ENCODE results near the gene TSTD1. TPM values are rescaled to one million over a fixed set of nuclear protein-coding genes. Genes with fewer than 3 reads are reported as not detected.

The TSTD1 gene
- total and polyA plus RNA-seq, 2 of the 8 experiments (the other 6 are each of a cell fraction or from before 2014, with no cell fraction given), result 60.9 to 314 TPM

DNA sequence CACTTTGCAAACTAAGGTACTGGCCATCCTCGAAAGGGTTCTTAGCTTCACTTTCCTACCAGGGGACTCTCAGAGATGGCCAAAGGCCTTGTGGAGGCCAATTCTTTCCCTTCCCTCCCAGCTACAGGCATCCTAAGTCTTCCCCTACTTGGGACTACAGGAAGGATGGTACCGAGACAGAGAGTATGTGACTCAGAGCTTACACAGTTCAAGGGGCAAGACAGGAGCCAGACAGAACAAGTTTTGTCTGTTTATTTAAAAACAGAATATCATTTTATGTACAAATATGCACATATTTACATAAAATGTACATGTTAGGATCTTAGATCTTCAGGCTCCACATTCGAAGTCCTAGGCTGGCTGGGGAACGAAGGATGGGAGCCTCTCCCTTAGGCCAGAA is 32.0 kb upstream of the TSTD1 start:
- H3K9me3 ChIP-seq (ENCODE audit: insufficient read depth in 2 of 2, low read depth in 1 of 2, low read length in 1 of 2), result no peaks in the 10 kb centered on the region
- H2BK15ac ChIP-seq (ENCODE audit: low read length), result no peak overlapping the region
- no peaks in the 10 kb centered on the region for H3K27me3 ChIP-seq (replicated peaks in 1 of 4; ENCODE audit: control insufficient read depth in 3 of 4, extremely low read depth in 1 of 4, insufficient read depth in 3 of 4, low read length in 3 of 4)
- H3K56ac ChIP-seq (replicated peaks; ENCODE audit: insufficient read length, low read depth, low read length), result no peak overlapping the region
- no peak overlapping the region for H2BK5ac ChIP-seq (ENCODE audit: low read depth, low read length)
- ChIA-PET POLR2A (ENCODE audit: partially characterized antibody) (interaction anchor here (0.8 to 2.5 kb wide), 6 partner anchors 11 to 159 kb away, joined by 3 to 6 read pairs (median 4); partner anchors contain the start of genes TSTD1 and USF1), CTCF (ENCODE audit: partially characterized antibody) (interaction anchor here (0.6 to 17.8 kb wide), 18 partner anchors 10 to 240 kb away, joined by 3 to 282 read pairs (median 4); partner anchors contain the start of genes KLHDC9, NECTIN4, TSTD1 and USF1)
- H3K9ac ChIP-seq (replicated peaks in 1 of 4; ENCODE audit: extremely low read depth in 1 of 4, low read depth in 3 of 4, low read length in 3 of 4), result no peak overlapping the region
- H2AFZ ChIP-seq (ENCODE audit: low read length), result no peak overlapping the region
- no peak overlapping the region for H3K14ac ChIP-seq (ENCODE audit: insufficient read length)
- no peak overlapping the region for H3K18ac ChIP-seq (ENCODE audit: extremely low read depth, low read length)
- no peaks in the 10 kb centered on the region for H3K36me3 ChIP-seq (ENCODE audit: control insufficient read depth in 2 of 4, insufficient read depth in 4 of 4, low read length in 3 of 4)
- DNase-seq (ENCODE audit: low read depth in 1 of 2, low spot score in 2 of 2) (no peak), FAIRE-seq (no peak)
- H3K4me1 ChIP-seq (replicated peaks in 1 of 4; ENCODE audit: control insufficient read depth in 3 of 4, insufficient read depth in 4 of 4, low read length in 3 of 4), result peaks cover 0 to 8% (median 3%) of the 10 kb centered on the region in 4 experiments; a peak in 3 of 7 replicates
- no peak overlapping the region for H4K91ac ChIP-seq (replicated peaks; ENCODE audit: insufficient read length, low read length)
- no peak overlapping the region for H3K4me2 ChIP-seq (ENCODE audit: insufficient read depth in 1 of 2, low read depth in 2 of 2, low read length in 2 of 2)
- no peak overlapping the region for H4K8ac ChIP-seq (ENCODE audit: extremely low read depth, insufficient read depth, low read length)
- TF ChIP-seq TCF12 (IDR thresholded peaks at IDR 0.05; ENCODE audit: low read depth, low read length), result no peak
- TF ChIP-seq TAF1 (IDR thresholded peaks at IDR 0.05; ENCODE audit: low read depth, low read length), result no peak
- no peak for TF ChIP-seq FOSL1 (IDR thresholded peaks at IDR 0.05; ENCODE audit: insufficient read depth, low read depth, low read length)
- no peak for TF ChIP-seq NRF1 (IDR thresholded peaks at IDR 0.05; ENCODE audit: low read depth, low read length)
- TF ChIP-seq SIRT6 (IDR thresholded peaks at IDR 0.05; ENCODE audit: low read length), result no peak
- TF ChIP-seq BRCA1 (IDR thresholded peaks at IDR 0.05; ENCODE audit: low read depth, low read length), result no peak
- TF ChIP-seq ASH2L (IDR thresholded peaks at IDR 0.05; ENCODE audit: low read length), result no peak
- no peak for TF ChIP-seq ATF3 (IDR thresholded peaks at IDR 0.05; ENCODE audit: insufficient read depth, low read depth, low read length)
- no peak for TF ChIP-seq MAFK (IDR thresholded peaks at IDR 0.05; ENCODE audit: low read depth, low read length)
- TF ChIP-seq BCL11A (IDR thresholded peaks at IDR 0.05; ENCODE audit: low read depth in 2 of 2, low read length in 2 of 2), result no peak
- TF ChIP-seq, protein P1, sequence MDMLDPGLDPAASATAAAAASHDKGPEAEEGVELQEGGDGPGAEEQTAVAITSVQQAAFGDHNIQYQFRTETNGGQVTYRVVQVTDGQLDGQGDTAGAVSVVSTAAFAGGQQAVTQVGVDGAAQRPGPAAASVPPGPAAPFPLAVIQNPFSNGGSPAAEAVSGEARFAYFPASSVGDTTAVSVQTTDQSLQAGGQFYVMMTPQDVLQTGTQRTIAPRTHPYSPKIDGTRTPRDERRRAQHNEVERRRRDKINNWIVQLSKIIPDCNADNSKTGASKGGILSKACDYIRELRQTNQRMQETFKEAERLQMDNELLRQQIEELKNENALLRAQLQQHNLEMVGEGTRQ (IDR thresholded peaks at IDR 0.05; ENCODE audit: low read length), result no peak
- TF ChIP-seq HDAC6 (IDR thresholded peaks at IDR 0.05; ENCODE audit: low read depth, low read length), result no peak
- no peak overlapping the region for H2BK120ac ChIP-seq (replicated peaks; ENCODE audit: low read depth, low read length)
- H2BK20ac ChIP-seq (ENCODE audit: low read length), result no peak overlapping the region
- peaks cover 0 to 3% of the 10 kb centered on the region in 2 experiments for H4K20me1 ChIP-seq (replicated peaks in 1 of 2; ENCODE audit: control insufficient read depth in 1 of 2, insufficient read depth in 2 of 2, low read length in 2 of 2)
- H2BK12ac ChIP-seq (ENCODE audit: low read depth, low read length), result no peak overlapping the region
- H3K79me2 ChIP-seq (ENCODE audit: control insufficient read depth in 1 of 2, insufficient read depth in 2 of 2, low read length in 2 of 2), result no peaks in the 10 kb centered on the region
- no peak overlapping the region for H3K4ac ChIP-seq (replicated peaks; ENCODE audit: insufficient read length, low read depth, low read length)
- H3K79me1 ChIP-seq (ENCODE audit: low read depth, low read length), result no peaks in the 10 kb centered on the region
- no peak overlapping the region for H3K23ac ChIP-seq (ENCODE audit: insufficient read length)
- H4K5ac ChIP-seq (ENCODE audit: insufficient read length, low read depth, low read length), result no peak overlapping the region
- H3K23me2 ChIP-seq (ENCODE audit: low read depth, low read length), result no peaks in the 10 kb centered on the region
- H2AK5ac ChIP-seq (ENCODE audit: low read depth, low read length), result no peak overlapping the region
- H3K4me3 ChIP-seq (ENCODE audit: extremely low read depth in 1 of 4, insufficient read depth in 2 of 4, low read depth in 3 of 4, low read length in 4 of 4), result no peak overlapping the region
- no peak overlapping the region for H3K27ac ChIP-seq (ENCODE audit: low read depth, low read length)
- 89% methylated on average over 4 of the region's 4 CpGs; no CpG with 5 or more reads in 1 of the 2 experiments for WGBS, 2 experiments (ENCODE audit: extremely low coverage in 1 of 2, insufficient coverage in 1 of 2, insufficient read length in 1 of 2, insufficient replicate concordance in 2 of 2, low coverage in 1 of 2, low lambda C conversion rate in 2 of 2, missing lambda C conversion rate in 1 of 2)

Data from H1 (cell line).